GM23338 (cell line): Measurements from ENCODE around the gene AKR1C2. TPM values are rescaled to one million over a fixed set of nuclear protein-coding genes. Genes with fewer than 3 reads are reported as not detected.

ENCODE experiments used
- ATAC-seq: fragments of 200-7000 bp; cut with Tn5 transposase; 3 replicates; pipeline ENCODE4 v1.9.1; 2020
- DNase-seq: peaks from one replicate; pipeline ENCODE4 v3.0.0-alpha.2; 2015; ENCODE audit warnings: low spot score
- H2AFZ ChIP-seq: fragments of 200-600 bp; sonication (generic); 2 replicates; pipeline ENCODE4 v1.8.0; 2016; ENCODE audit warnings: antibody characterized with exemption, mild to moderate bottlenecking, moderate library complexity
- H3F3A ChIP-seq: fragments of 200-600 bp; sonication (generic); replicated peaks from 2 replicates; pipeline ENCODE4 v1.8.0; 2017; ENCODE audit warnings: antibody characterized with exemption, mixed run types, low read depth
- H3K27ac ChIP-seq: fragments of 200-600 bp; sonication (generic); 2 replicates; pipeline ENCODE4 v1.6.1; 2016; ENCODE audit warnings: low read depth
- H3K27me3 ChIP-seq: fragments of 200-600 bp; sonication (generic); 2 replicates; pipeline ENCODE4 v1.8.0; 2016; ENCODE audit warnings: mild to moderate bottlenecking, mixed run types, moderate library complexity; ENCODE audit not compliant: insufficient read depth
- H3K36me3 ChIP-seq: fragments of 200-600 bp; sonication (generic); 2 replicates; pipeline ENCODE4 v1.8.0; 2016; ENCODE audit warnings: mild to moderate bottlenecking; ENCODE audit not compliant: insufficient read depth
- H3K4me1 ChIP-seq: fragments of 200-600 bp; sonication (generic); 2 replicates; pipeline ENCODE4 v1.8.0; 2016; ENCODE audit warnings: mild to moderate bottlenecking, moderate library complexity; ENCODE audit not compliant: insufficient read depth
- H3K4me2 ChIP-seq: fragments of 200-600 bp; sonication (generic); 2 replicates; pipeline ENCODE4 v1.7.1; 2017; ENCODE audit warnings: mixed run types
- H3K4me3 ChIP-seq: fragments of 200-600 bp; sonication (generic); 2 replicates; pipeline ENCODE4 v1.6.1; 2016; ENCODE audit warnings: mixed run types
- H3K79me2 ChIP-seq: fragments of 200-600 bp; sonication (generic); replicated peaks from 2 replicates; pipeline ENCODE4 v1.8.0; 2017; ENCODE audit warnings: mild to moderate bottlenecking; ENCODE audit not compliant: insufficient read depth
- H3K9me2 ChIP-seq: fragments of 200-600 bp; sonication (generic); 2 replicates; pipeline ENCODE4 v1.8.0; 2017; ENCODE audit not compliant: insufficient read depth
- H4K20me1 ChIP-seq: fragments of 200-600 bp; sonication (generic); replicated peaks from 2 replicates; pipeline ENCODE4 v1.8.0; 2017; ENCODE audit warnings: mild to moderate bottlenecking; ENCODE audit not compliant: insufficient read depth
- H3K27ac Mint-ChIP-seq: 2 replicates; pipeline ENCODE4 v1.8.0; 2020; ENCODE audit warnings: inconsistent platforms, mild to moderate bottlenecking, moderate library complexity, mixed read lengths
- H3K27me3 Mint-ChIP-seq: 3 replicates; pipeline ENCODE4 v1.8.0; 2022; ENCODE audit warnings: low read depth, mild to moderate bottlenecking, moderate library complexity, mixed read lengths, inconsistent platforms; ENCODE audit not compliant: insufficient read depth, poor library complexity
- H3K36me3 Mint-ChIP-seq: 3 replicates; pipeline ENCODE4 v1.8.0; 2021; ENCODE audit warnings: low read depth, mild to moderate bottlenecking, inconsistent platforms, moderate library complexity, mixed read lengths
- H3K4me1 Mint-ChIP-seq: 3 replicates; pipeline ENCODE4 v1.8.0; 2020; ENCODE audit warnings: mild to moderate bottlenecking, inconsistent platforms, mixed read lengths
- H3K4me3 Mint-ChIP-seq: 3 replicates; pipeline ENCODE4 v1.8.0; 2021; ENCODE audit warnings: moderate library complexity, mild to moderate bottlenecking, inconsistent platforms, mixed read lengths
- H3K9me3 Mint-ChIP-seq: 3 replicates; pipeline ENCODE4 v1.8.0; 2020; ENCODE audit warnings: moderate library complexity, mild to moderate bottlenecking, inconsistent platforms, mixed read lengths
- CREB1 ChIP-seq: fragments of 250-450 bp; sonication (Bioruptor Pico); IDR thresholded peaks from 2 replicates; pipeline ENCODE4 v1.5.0; 2020; ENCODE audit warnings: low read depth, mild to moderate bottlenecking, moderate library complexity
- ETS1 ChIP-seq: IDR thresholded peaks from 2 replicates; pipeline ENCODE4 v1.6.1; 2016; ENCODE audit warnings: antibody characterized with exemption
- EZH2phosphoT487 ChIP-seq: fragments of 200-600 bp; sonication (generic); IDR thresholded peaks from one replicate; pipeline ENCODE4 v1.8.1; 2018; ENCODE audit warnings: antibody characterized with exemption; ENCODE audit not compliant: unreplicated experiment
- JUNB ChIP-seq: IDR thresholded peaks from one replicate; pipeline ENCODE4 v1.6.1; 2016; ENCODE audit warnings: antibody characterized with exemption; ENCODE audit not compliant: unreplicated experiment
- NANOG ChIP-seq: IDR thresholded peaks from 2 replicates; pipeline ENCODE4 v1.6.1; 2016; ENCODE audit warnings: antibody characterized with exemption, borderline replicate concordance
- POLR2AphosphoS5 ChIP-seq: IDR thresholded peaks from 2 replicates; pipeline ENCODE4 v1.6.1; 2016; ENCODE audit warnings: antibody characterized with exemption, low read depth
- ZNF114 ChIP-seq: fragments of 250-450 bp; sonication (Bioruptor Pico); IDR thresholded peaks from 2 replicates; pipeline ENCODE4 v1.5.0; 2020; ENCODE audit warnings: mild to moderate bottlenecking, moderate library complexity
- ZNF331 ChIP-seq: fragments of 250-450 bp; sonication (Bioruptor Pico); IDR thresholded peaks from 2 replicates; pipeline ENCODE4 v1.5.0; 2020; ENCODE audit warnings: low read depth, mild to moderate bottlenecking, moderate library complexity
- ZNF462 ChIP-seq: fragments of 250-450 bp; sonication (Bioruptor Pico); IDR thresholded peaks from 2 replicates; pipeline ENCODE4 v1.5.0; 2020; ENCODE audit warnings: mild to moderate bottlenecking, moderate library complexity
- polyA plus RNA-seq: library from polyadenylated mRNA; unstranded; fragments of >200 nt; fragmentation: Nextera tagmentation; extraction: Ambion mirVana; gene quantifications from 2 replicates; pipeline ENCODE4 v1.2.1, GENCODE V29; 2016
- total RNA-seq: library from RNA; depleted of rRNA; stranded (reverse); fragments of >200 nt; shearing (Covaris generic); gene quantifications from 2 replicates; pipeline ENCODE4 v1.2.3, GENCODE V29; 2014

Gene AKR1C2
- total and polyA plus RNA-seq, 2 experiments from 2014 or later: 0.35 to 0.86 TPM

- TF ChIP-seq JUNB (no peak), ZNF331 (no peak), CREB1 (CRISPR knock-in tag) (no peak), EZH2phosphoT487 (no peak)
These were observed 32.9 kb upstream of the AKR1C2 start (continued) for GRCh38 chr10:5036511-5036910.

GRCh38 chr10:5035356-5035755 lies 31.7 kb upstream of the AKR1C2 start:
- H3K36me3 ChIP-seq: no peaks in the 10 kb centered on the region
- no peak overlapping the region for H3K4me3 ChIP-seq
- H3K27me3 ChIP-seq: no peaks in the 10 kb centered on the region
- H3K9me2 ChIP-seq: 0 out of 2 replicates have a peak, but pooled peaks cover 2% of the 10 kb centered on the region
- DNase-seq (peak; percentile 10), ATAC-seq (peak; percentile 67)
- no peak for TF ChIP-seq NANOG
- TF ChIP-seq JUNB: no peak
- TF ChIP-seq ZNF462 (CRISPR knock-in tag): no peak
- TF ChIP-seq CREB1 (CRISPR knock-in tag): no peak
- TF ChIP-seq ETS1: no peak
- TF ChIP-seq ZNF114 (CRISPR knock-in tag): no peak
- no peak for TF ChIP-seq POLR2AphosphoS5
- no peak overlapping the region; the same call in 1 of the 2 replicates for H2AFZ ChIP-seq
- no peaks in the 10 kb centered on the region for H3K79me2 ChIP-seq
- no peaks in the 10 kb centered on the region for H3F3A ChIP-seq
- no peak overlapping the region for H3K4me2 ChIP-seq
- no peaks in the 10 kb centered on the region for H3K4me1 ChIP-seq
- Mint-ChIP-seq H3K27me3 (peaks cover 3% of the 10 kb centered on the region), H3K9me3 (peaks cover 12% of the 10 kb centered on the region), H3K4me1 (peaks cover 9% of the 10 kb centered on the region), H3K27ac (peak overlapping the region; percentile 57), H3K36me3 (peaks cover 8% of the 10 kb centered on the region), H3K4me3 (0 out of 3 replicates have a peak overlapping the region, but pooled peaks have one; percentile 9)
- H4K20me1 ChIP-seq: no peaks in the 10 kb centered on the region
- H3K27ac ChIP-seq: no peak overlapping the region
